DND-41 (cell line): Measurements from ENCODE around the gene RHOG.

Experiments
- CTCF ChIP-seq: IDR thresholded peaks from 2 replicates; pipeline ENCODE4 v1.5.1; 2012; ENCODE audit warnings: borderline replicate concordance, low read length, moderate library complexity, mild to moderate bottlenecking; ENCODE audit not compliant: poor library complexity, severe bottlenecking; ENCODE audit errors: extremely low read depth
- EZH2 ChIP-seq: IDR thresholded peaks from 3 replicates; pipeline ENCODE4 v1.6.1; 2012; ENCODE audit warnings: borderline replicate concordance, low read depth, mild to moderate bottlenecking, moderate library complexity, low read length, inconsistent platforms; ENCODE audit not compliant: severe bottlenecking

- TF ChIP-seq CTCF = no peak
- TF ChIP-seq EZH2 = no peak
Measured at GRCh38 chr11:3826721-3827120, 14.0 kb downstream of the RHOG start.
